ENCODE data around the gene PCDHAC2. TPM values are rescaled to one million over a fixed set of nuclear protein-coding genes. Genes with fewer than 3 reads are reported as not detected.

Gene PCDHAC2
- not detected for total RNA-seq
- not detected for polyA plus RNA-seq

- Mint-ChIP-seq H3K27ac (no peak within 1 kb of the TSS), H3K9me3 (peaks cover 0 to 2% (median 0%) of the 10 kb centered on the region in 7 donors), H3K4me1 (peaks cover 0 to 5% (median under 1%) of the 10 kb centered on the region in 4 donors), H3K36me3 (no peaks in the 10 kb centered on the region), H3K4me3 (no peak within 1 kb of the TSS), H3K27me3 (peaks cover 20% of the 10 kb centered on the region)
- Histone ChIP-seq H3K9me3 (ENCODE audit: control insufficient read depth in 2 of 2, low read length in 2 of 2) (no peaks in the 10 kb centered on the region), H3K27me3 (ENCODE audit: control insufficient read depth, insufficient read depth, low read length) (no peaks in the 10 kb centered on the region), H3K4me3 (ENCODE audit: low read depth, low read length) (no peak within 1 kb of the TSS), H3K4me1 (ENCODE audit: control insufficient read depth, insufficient read depth, low read length, poor library complexity, severe bottlenecking) (no peaks in the 10 kb centered on the region), H3K36me3 (ENCODE audit: control insufficient read depth, insufficient read depth, low read length) (no peaks in the 10 kb centered on the region), H3K27ac (ENCODE audit: insufficient read depth, low read length, poor library complexity, severe bottlenecking) (no peak within 1 kb of the TSS)
- DNase-seq (no peak), ATAC-seq (ENCODE audit: low read depth in 2 of 2) (no peak)
These were observed at the start of gene PCDHAC2 for GRCh38 chr5:140966293-140967225. Gene PCDHAC2 (plus strand): TSS chr5:140966476. CDS start chr5:140966767, 291 bp downstream.

GRCh38 chr5:140923601-140924000, 42.7 kb upstream of the PCDHAC2 start:
- Histone ChIP-seq H3K27me3 (ENCODE audit: control insufficient read depth, insufficient read depth, low read length) (peaks cover 7% of the 10 kb centered on the region), H3K4me3 (ENCODE audit: low read depth, low read length) (no peak overlapping the region), H3K36me3 (ENCODE audit: control insufficient read depth, insufficient read depth, low read length) (no peaks in the 10 kb centered on the region), H3K27ac (ENCODE audit: insufficient read depth, low read length, poor library complexity, severe bottlenecking) (no peak overlapping the region), H3K4me1 (ENCODE audit: control insufficient read depth, insufficient read depth, low read length, poor library complexity, severe bottlenecking) (no peaks in the 10 kb centered on the region), H3K9me3 (ENCODE audit: control insufficient read depth in 2 of 2, low read length in 2 of 2) (no peaks in the 10 kb centered on the region)
- ATAC-seq (ENCODE audit: low read depth in 2 of 2) (no peak), DNase-seq (no peak)
- peaks cover 0 to 8% (median 2%) of the 10 kb centered on the region in 7 donors for H3K9me3 Mint-ChIP-seq
- H3K4me3 Mint-ChIP-seq, result no peak overlapping the region
- no peak overlapping the region for H3K27ac Mint-ChIP-seq
- H3K4me1 Mint-ChIP-seq, result peaks cover 0 to 13% (median 0%) of the 10 kb centered on the region in 4 donors
- peaks cover 28% of the 10 kb centered on the region for H3K27me3 Mint-ChIP-seq
- H3K36me3 Mint-ChIP-seq, result no peaks in the 10 kb centered on the region

- Mint-ChIP-seq H3K27me3 (peaks cover 35% of the 10 kb centered on the region), H3K4me1 (peaks cover 0 to 13% (median 0%) of the 10 kb centered on the region in 4 donors), H3K4me3 (peak within 1 kb of the TSS in 3 of 4 donors; percentile 38 to 72 (median 44)), H3K27ac (no peak within 1 kb of the TSS), H3K9me3 (peaks cover 0 to 12% (median 2%) of the 10 kb centered on the region in 7 donors), H3K36me3 (no peaks in the 10 kb centered on the region)
- ATAC-seq (ENCODE audit: low read depth in 2 of 2), result no peak
- H3K27me3 ChIP-seq (ENCODE audit: control insufficient read depth, insufficient read depth, low read length), result peaks cover 7% of the 10 kb centered on the region
- no peak for DNase-seq
- H3K9me3 ChIP-seq (ENCODE audit: control insufficient read depth in 2 of 2, low read length in 2 of 2), result no peaks in the 10 kb centered on the region
- H3K4me1 ChIP-seq (ENCODE audit: control insufficient read depth, insufficient read depth, low read length, poor library complexity, severe bottlenecking), result no peaks in the 10 kb centered on the region
- no peaks in the 10 kb centered on the region for H3K36me3 ChIP-seq (ENCODE audit: control insufficient read depth, insufficient read depth, low read length)
- H3K27ac ChIP-seq (ENCODE audit: insufficient read depth, low read length, poor library complexity, severe bottlenecking), result no peak within 1 kb of the TSS
- H3K4me3 ChIP-seq (ENCODE audit: low read depth, low read length), result no peak within 1 kb of the TSS
These were observed 40.4 kb upstream of the PCDHAC2 start, which contains the start of gene PCDHAC1 for GRCh38 chr5:140925806-140926442. Gene PCDHAC1 (plus strand): TSS chr5:140926299. CDS start chr5:140926893, 594 bp downstream.

- Mint-ChIP-seq H3K4me1 (peaks cover 0 to 13% (median 0%) of the 10 kb centered on the region in 4 donors), H3K9me3 (peaks cover 0 to 13% (median 2%) of the 10 kb centered on the region in 7 donors), H3K36me3 (no peaks in the 10 kb centered on the region), H3K27ac (no peak overlapping the region), H3K27me3 (peaks cover 39% of the 10 kb centered on the region), H3K4me3 (peak overlapping the region in 3 of 4 donors; percentile 38 to 72 (median 44))
- Histone ChIP-seq H3K36me3 (ENCODE audit: control insufficient read depth, insufficient read depth, low read length) (no peaks in the 10 kb centered on the region), H3K9me3 (ENCODE audit: control insufficient read depth in 2 of 2, low read length in 2 of 2) (no peaks in the 10 kb centered on the region), H3K27me3 (ENCODE audit: control insufficient read depth, insufficient read depth, low read length) (peaks cover 7% of the 10 kb centered on the region), H3K4me1 (ENCODE audit: control insufficient read depth, insufficient read depth, low read length, poor library complexity, severe bottlenecking) (no peaks in the 10 kb centered on the region), H3K27ac (ENCODE audit: insufficient read depth, low read length, poor library complexity, severe bottlenecking) (no peak overlapping the region), H3K4me3 (ENCODE audit: low read depth, low read length) (no peak overlapping the region)
- no peak for ATAC-seq (ENCODE audit: low read depth in 2 of 2)
- peak in 1 of 3 donors; percentile 16 for DNase-seq
These were observed 39.6 kb upstream of the PCDHAC2 start for GRCh38 chr5:140926443-140927227.

GRCh38 chr5:140927228-140927573, 39.1 kb upstream of the PCDHAC2 start:
- H3K27ac Mint-ChIP-seq, result no peak overlapping the region
- H3K4me3 Mint-ChIP-seq, result peak overlapping the region in 3 of 4 donors; percentile 38 to 72 (median 39)
- H3K9me3 ChIP-seq (ENCODE audit: control insufficient read depth in 2 of 2, low read length in 2 of 2), result no peaks in the 10 kb centered on the region
- peaks cover 0 to 13% (median 2%) of the 10 kb centered on the region in 7 donors for H3K9me3 Mint-ChIP-seq
- peaks cover 7% of the 10 kb centered on the region for H3K27me3 ChIP-seq (ENCODE audit: control insufficient read depth, insufficient read depth, low read length)
- H3K4me1 Mint-ChIP-seq, result peaks cover 0 to 13% (median 0%) of the 10 kb centered on the region in 4 donors
- no peak for ATAC-seq (ENCODE audit: low read depth in 2 of 2)
- no peak for DNase-seq
- H3K36me3 Mint-ChIP-seq, result no peaks in the 10 kb centered on the region
- H3K27me3 Mint-ChIP-seq, result peaks cover 35% of the 10 kb centered on the region
- H3K4me1 ChIP-seq (ENCODE audit: control insufficient read depth, insufficient read depth, low read length, poor library complexity, severe bottlenecking), result no peaks in the 10 kb centered on the region
- H3K36me3 ChIP-seq (ENCODE audit: control insufficient read depth, insufficient read depth, low read length), result no peaks in the 10 kb centered on the region
- no peak overlapping the region for H3K27ac ChIP-seq (ENCODE audit: insufficient read depth, low read length, poor library complexity, severe bottlenecking)
- H3K4me3 ChIP-seq (ENCODE audit: low read depth, low read length), result no peak overlapping the region

GRCh38 chr5:140934964-140935606, 31.2 kb upstream of the PCDHAC2 start:
- Mint-ChIP-seq H3K36me3 (no peaks in the 10 kb centered on the region), H3K27ac (no peak overlapping the region), H3K27me3 (peaks cover 6% of the 10 kb centered on the region), H3K9me3 (peaks cover 0 to 2% (median 0%) of the 10 kb centered on the region in 7 donors), H3K4me3 (no peak overlapping the region), H3K4me1 (no peaks in the 10 kb centered on the region)
- no peak overlapping the region for H3K27ac ChIP-seq (ENCODE audit: insufficient read depth, low read length, poor library complexity, severe bottlenecking)
- no peaks in the 10 kb centered on the region for H3K9me3 ChIP-seq (ENCODE audit: control insufficient read depth in 2 of 2, low read length in 2 of 2)
- H3K36me3 ChIP-seq (ENCODE audit: control insufficient read depth, insufficient read depth, low read length), result no peaks in the 10 kb centered on the region
- H3K4me3 ChIP-seq (ENCODE audit: low read depth, low read length), result no peak overlapping the region
- no peaks in the 10 kb centered on the region for H3K4me1 ChIP-seq (ENCODE audit: control insufficient read depth, insufficient read depth, low read length, poor library complexity, severe bottlenecking)
- DNase-seq, result no peak
- H3K27me3 ChIP-seq (ENCODE audit: control insufficient read depth, insufficient read depth, low read length), result no peaks in the 10 kb centered on the region
- no peak for ATAC-seq (ENCODE audit: low read depth in 2 of 2)

- Histone ChIP-seq H3K4me1 (ENCODE audit: control insufficient read depth, insufficient read depth, low read length, poor library complexity, severe bottlenecking) (no peaks in the 10 kb centered on the region), H3K36me3 (ENCODE audit: control insufficient read depth, insufficient read depth, low read length) (no peaks in the 10 kb centered on the region), H3K27me3 (ENCODE audit: control insufficient read depth, insufficient read depth, low read length) (no peaks in the 10 kb centered on the region), H3K27ac (ENCODE audit: insufficient read depth, low read length, poor library complexity, severe bottlenecking) (no peak overlapping the region), H3K9me3 (ENCODE audit: control insufficient read depth in 2 of 2, low read length in 2 of 2) (peaks cover 0 to 3% of the 10 kb centered on the region in 2 experiments), H3K4me3 (ENCODE audit: low read depth, low read length) (no peak overlapping the region)
- H3K27ac Mint-ChIP-seq, result peak overlapping the region in 1 of 3 donors; percentile 35
- no peaks in the 10 kb centered on the region for H3K36me3 Mint-ChIP-seq
- DNase-seq, result no peak
- no peaks in the 10 kb centered on the region for H3K27me3 Mint-ChIP-seq
- peaks cover 0 to 20% (median 4%) of the 10 kb centered on the region in 7 donors for H3K9me3 Mint-ChIP-seq
- no peak for ATAC-seq (ENCODE audit: low read depth in 2 of 2)
- H3K4me3 Mint-ChIP-seq, result no peak overlapping the region
- H3K4me1 Mint-ChIP-seq, result no peaks in the 10 kb centered on the region
These were observed 19.7 kb upstream of the PCDHAC2 start for GRCh38 chr5:140946578-140946977.

All from CD4-positive, CD25-positive, alpha-beta regulatory T cell (primary cell).